Keratinocyte (primary cell): ENCODE measurements around the gene PLCL1. TPM values are rescaled to one million over a fixed set of nuclear protein-coding genes. Genes with fewer than 3 reads are reported as not detected.

Source experiments
- DNase-seq: peaks from one replicate; pipeline ENCODE4 v3.0.0-alpha.2; 2011; ENCODE audit warnings: low read depth, missing footprints, low spot score
- FAIRE-seq: peaks from 2 replicates; lab custom pipeline; 2011; peaks lifted over from hg19 to GRCh38; lab: Jason Lieb, UNC
- H2AFZ ChIP-seq: 2 replicates; pipeline ENCODE4 v1.6.0; 2012; ENCODE audit warnings: low read length, control low read depth, inconsistent platforms; ENCODE audit not compliant: control insufficient read depth
- H3K27ac ChIP-seq: 2 replicates; pipeline ENCODE4 v1.5.1; 2011; ENCODE audit warnings: low read length; ENCODE audit not compliant: control insufficient read depth, insufficient read depth
- H3K27me3 ChIP-seq: 3 replicates; pipeline ENCODE4 v1.6.0; 2011; ENCODE audit warnings: low read length; ENCODE audit not compliant: control insufficient read depth, insufficient read depth; ENCODE audit errors: extremely low read depth
- H3K36me3 ChIP-seq, 2 experiments: 2 replicates in 1 of 2; 3 replicates in 1 of 2; pipeline ENCODE4 v1.5.1; 2011; ENCODE audit warnings: low read length in 2 of 2, mild to moderate bottlenecking in 1 of 2; ENCODE audit not compliant: control insufficient read depth in 2 of 2, insufficient read depth in 2 of 2; ENCODE audit errors: extremely low read depth in 1 of 2
- H3K4me1 ChIP-seq: 3 replicates; pipeline ENCODE4 v1.5.1; 2011; ENCODE audit warnings: low read length; ENCODE audit not compliant: control insufficient read depth, insufficient read depth; ENCODE audit errors: extremely low read depth
- H3K4me2 ChIP-seq: 3 replicates; pipeline ENCODE4 v1.6.0; 2011; ENCODE audit warnings: low read depth, low read length; ENCODE audit not compliant: control insufficient read depth, insufficient read depth; ENCODE audit errors: extremely low read depth
- H3K4me3 ChIP-seq, 3 experiments: fragments of 200-600 bp in 1 of 3; sonication (generic) in 1 of 3; 2 replicates in 2 of 3; 3 replicates in 1 of 3; pipeline ENCODE4 v1.5.1; 2011 to 2016; ENCODE audit warnings: low read length in 3 of 3, mild to moderate bottlenecking in 3 of 3, control low read depth in 2 of 3, inconsistent platforms in 1 of 3, low read depth in 1 of 3, mixed read lengths in 1 of 3, mixed run types in 1 of 3, moderate library complexity in 1 of 3; ENCODE audit not compliant: control insufficient read depth in 2 of 3, insufficient read depth in 2 of 3; ENCODE audit errors: extremely low read depth in 1 of 3
- H3K79me2 ChIP-seq: 2 replicates; pipeline ENCODE4 v1.6.0; 2012; ENCODE audit warnings: low read length; ENCODE audit not compliant: control insufficient read depth, insufficient read depth
- H3K9ac ChIP-seq: 3 replicates; pipeline ENCODE4 v1.6.0; 2011; ENCODE audit warnings: low read length; ENCODE audit not compliant: control insufficient read depth, insufficient read depth; ENCODE audit errors: extremely low read depth
- H3K9me1 ChIP-seq: 3 replicates; pipeline ENCODE4 v1.6.0; 2011; ENCODE audit warnings: low read length; ENCODE audit not compliant: control insufficient read depth, insufficient read depth; ENCODE audit errors: extremely low read depth
- H3K9me3 ChIP-seq: 2 replicates; pipeline ENCODE4 v1.5.1; 2012; ENCODE audit warnings: low read depth, low read length; ENCODE audit not compliant: control insufficient read depth
- H4K20me1 ChIP-seq: 3 replicates; pipeline ENCODE4 v1.6.0; 2011; ENCODE audit warnings: low read length; ENCODE audit not compliant: control insufficient read depth, insufficient read depth; ENCODE audit errors: extremely low read depth
- EZH2 ChIP-seq: IDR thresholded peaks from one replicate; pipeline ENCODE4 v1.6.1; 2012; ENCODE audit warnings: inconsistent platforms, mild to moderate bottlenecking, low read length, moderate library complexity
- dilution Hi-C: fragments of 300-500 bp; cut with MboI; formaldehyde crosslinking; loops from one replicate; pipeline ENCODE4 v1.7.0; 2020; ENCODE audit warnings: low sequenced_read_pairs; ENCODE audit not compliant: extremely low pct_ligation_motif_present
- polyA plus RNA-seq, 5 experiments: library from polyadenylated mRNA; depleted of rRNA in 3 of 5; stranded (reverse) in 3 of 5; stranded (forward) in 1 of 5; unstranded in 1 of 5; fragments of >200 nt; gene quantifications; 1 replicate in 1 of 5; 2 replicates in 3 of 5; 3 replicates in 1 of 5; pipeline versions ENCODE4 v1.2.1 to v1.2.3, GENCODE V29; 2011 to 2012; ENCODE audit warnings: missing spikeins in 2 of 5, low read depth in 1 of 5, low replicate concordance in 1 of 5
- TF ChIP-seq, protein P1 (sequence below), 3 experiments: IDR thresholded peaks in 1 of 3; conservative IDR thresholded peaks in 1 of 3; optimal IDR thresholded peaks in 1 of 3; 2 replicates in 2 of 3; 3 replicates in 1 of 3; pipeline versions ENCODE3 to v1.5.1; 2011; ENCODE audit warnings: low read length in 3 of 3, mild to moderate bottlenecking in 3 of 3, moderate library complexity in 2 of 3, control low read depth in 1 of 3, inconsistent platforms in 1 of 3; ENCODE audit not compliant: insufficient read depth in 2 of 3; ENCODE audit errors: extremely low read depth in 1 of 3

The PLCL1 gene
- polyA plus RNA-seq, 1 donor (not counting 4 experiments of a cell fraction or from before 2014, with no cell fraction given): 0.01 TPM

DNA sequence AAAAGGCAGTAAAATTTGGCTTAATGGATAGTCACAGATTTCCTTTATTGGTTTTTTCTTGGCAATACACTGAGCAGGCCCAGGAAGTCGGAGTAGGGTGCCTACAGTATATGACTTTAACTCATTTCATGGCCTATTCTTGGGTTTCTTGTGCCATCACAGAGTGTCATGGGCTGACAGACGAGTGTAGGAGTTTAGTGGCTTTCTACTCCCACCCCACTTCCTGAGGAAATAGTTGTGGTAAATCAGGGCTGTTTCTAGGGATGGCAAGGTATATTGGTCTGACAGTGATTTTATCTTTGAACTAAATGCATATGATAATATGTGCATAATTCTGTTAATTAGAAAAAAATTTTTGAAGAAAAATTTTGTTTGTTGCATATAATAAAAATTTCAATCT is 100.1 kb downstream of the PLCL1 start:
- Histone ChIP-seq H4K20me1 (no peaks in the 10 kb centered on the region), H2AFZ (no peak overlapping the region), H3K4me2 (no peak overlapping the region), H3K9ac (no peak overlapping the region), H3K9me1 (no peaks in the 10 kb centered on the region), H3K27ac (no peak overlapping the region), H3K4me3 (no peak overlapping the region), H3K27me3 (no peaks in the 10 kb centered on the region), H3K36me3 (no peaks in the 10 kb centered on the region), H3K9me3 (no peaks in the 10 kb centered on the region), H3K79me2 (no peaks in the 10 kb centered on the region), H3K4me1 (no peaks in the 10 kb centered on the region)
- FAIRE-seq (no peak), DNase-seq (no peak)
- TF ChIP-seq EZH2: no peak
- TF ChIP-seq, protein P1, sequence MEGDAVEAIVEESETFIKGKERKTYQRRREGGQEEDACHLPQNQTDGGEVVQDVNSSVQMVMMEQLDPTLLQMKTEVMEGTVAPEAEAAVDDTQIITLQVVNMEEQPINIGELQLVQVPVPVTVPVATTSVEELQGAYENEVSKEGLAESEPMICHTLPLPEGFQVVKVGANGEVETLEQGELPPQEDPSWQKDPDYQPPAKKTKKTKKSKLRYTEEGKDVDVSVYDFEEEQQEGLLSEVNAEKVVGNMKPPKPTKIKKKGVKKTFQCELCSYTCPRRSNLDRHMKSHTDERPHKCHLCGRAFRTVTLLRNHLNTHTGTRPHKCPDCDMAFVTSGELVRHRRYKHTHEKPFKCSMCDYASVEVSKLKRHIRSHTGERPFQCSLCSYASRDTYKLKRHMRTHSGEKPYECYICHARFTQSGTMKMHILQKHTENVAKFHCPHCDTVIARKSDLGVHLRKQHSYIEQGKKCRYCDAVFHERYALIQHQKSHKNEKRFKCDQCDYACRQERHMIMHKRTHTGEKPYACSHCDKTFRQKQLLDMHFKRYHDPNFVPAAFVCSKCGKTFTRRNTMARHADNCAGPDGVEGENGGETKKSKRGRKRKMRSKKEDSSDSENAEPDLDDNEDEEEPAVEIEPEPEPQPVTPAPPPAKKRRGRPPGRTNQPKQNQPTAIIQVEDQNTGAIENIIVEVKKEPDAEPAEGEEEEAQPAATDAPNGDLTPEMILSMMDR (optimal IDR thresholded peaks at IDR 0.05 in 1 of 3, IDR thresholded peaks at IDR 0.05 in 1 of 3, conservative IDR thresholded peaks at IDR 0.05 in 1 of 3; ENCODE audit: extremely low read depth in 1 of 3, insufficient read depth in 2 of 3, low read length in 3 of 3): no peak
- dilution Hi-C loops: no loop called here

GRCh38 chr2:197908156-197908555 is 103.8 kb downstream of the PLCL1 start:
- H3K27me3 ChIP-seq: no peaks in the 10 kb centered on the region
- no peak overlapping the region for H3K9ac ChIP-seq
- H3K4me2 ChIP-seq: no peak overlapping the region
- DNase-seq (no peak), FAIRE-seq (no peak)
- H3K79me2 ChIP-seq: no peaks in the 10 kb centered on the region
- no peak overlapping the region for H3K27ac ChIP-seq
- H3K9me1 ChIP-seq: no peaks in the 10 kb centered on the region
- TF ChIP-seq, protein P1 (optimal IDR thresholded peaks at IDR 0.05 in 1 of 3, IDR thresholded peaks at IDR 0.05 in 1 of 3, conservative IDR thresholded peaks at IDR 0.05 in 1 of 3; ENCODE audit: extremely low read depth in 1 of 3, insufficient read depth in 2 of 3, low read length in 3 of 3): no peak
- no peak for TF ChIP-seq EZH2
- no peak overlapping the region for H3K4me3 ChIP-seq
- H2AFZ ChIP-seq: no peak overlapping the region
- H4K20me1 ChIP-seq: no peaks in the 10 kb centered on the region
- dilution Hi-C loops: no loop called here
- H3K36me3 ChIP-seq: no peaks in the 10 kb centered on the region
- H3K4me1 ChIP-seq: no peaks in the 10 kb centered on the region
- no peaks in the 10 kb centered on the region for H3K9me3 ChIP-seq
